HCT116 (cell line): ENCODE results near the gene VSIG2. TPM values are rescaled to one million over a fixed set of nuclear protein-coding genes. Genes with fewer than 3 reads are reported as not detected.
A peak's percentile ranks its signal among the peaks of the same experiment; 100 is the strongest.

Experiments used
- ATAC-seq: fragments of 200-7000 bp; cut with Tn5 transposase; 2 replicates; pipeline ENCODE4 v1.9.1; 2020; ENCODE audit warnings: mild to moderate bottlenecking, moderate library complexity
- BruUV-seq: library from RNA; stranded (reverse); fragments of 400-500 nt; replicated peaks from 2 replicates; lab custom pipeline; 2021; lab: Mats Ljungman, UMichigan
- CTCF ChIA-PET: fragments of 300-600 bp; sonication (Branson Sonifier 250); formaldehyde crosslinking; loops from one replicate; lab custom pipeline; 2021; ENCODE audit warnings: antibody characterized with exemption; lab: Charles Lee
- POLR2A ChIA-PET: fragments of 300-600, 350-600 bp; sonication (Branson Sonifier 250); formaldehyde crosslinking; loops from one replicate; lab custom pipeline; 2021; ENCODE audit warnings: antibody characterized with exemption; lab: Charles Lee
- RAD21 ChIA-PET, 2 experiments: fragments of 300-600 bp; sonication (Branson Sonifier 250); formaldehyde crosslinking; loops; one replicate each; lab custom pipeline; 2023; ENCODE audit warnings: low total read pairs in 2 of 2; ENCODE audit not compliant: uncharacterized antibody in 2 of 2, unreplicated experiment in 2 of 2, low non-redundant PET in 1 of 2; lab: Charles Lee
- DNase-seq: peaks from one replicate; pipeline ENCODE4 v3.0.0-alpha.2; 2010; ENCODE audit warnings: low read depth, low spot score
- H2AFZ ChIP-seq: fragments of 200-600 bp; shearing (Covaris generic), sonication (generic); 2 replicates; pipeline ENCODE4 v1.6.1; 2017; ENCODE audit warnings: low read depth, mixed run types, mixed read lengths, antibody characterized with exemption, low read length; ENCODE audit not compliant: poor library complexity, severe bottlenecking
- H3K27ac ChIP-seq: 2 replicates; pipeline ENCODE4 v1.5.1; 2012; ENCODE audit warnings: low read depth, low read length
- H3K27me3 ChIP-seq: fragments of 200-600 bp; sonication (generic); 2 replicates; pipeline ENCODE4 v1.6.1; 2016; ENCODE audit warnings: mixed run types, low read length, mixed read lengths; ENCODE audit not compliant: insufficient read depth
- H3K36me3 ChIP-seq, 2 experiments: fragments of 200-500 bp in 1 of 2; fragments of 200-600 bp in 1 of 2; sonication (Bioruptor generic) in 1 of 2; sonication (generic) in 1 of 2; 2 replicates each; pipeline versions ENCODE4 v1.5.1 to v1.6.1; 2014 to 2016; ENCODE audit warnings: low read length in 2 of 2, inconsistent platforms in 1 of 2, mixed read lengths in 1 of 2, mixed run types in 1 of 2; ENCODE audit not compliant: insufficient read depth in 2 of 2, control insufficient read depth in 1 of 2
- H3K4me1 ChIP-seq, 2 experiments: fragments of 200-600 bp in 1 of 2; sonication (generic) in 1 of 2; 2 replicates each; pipeline versions ENCODE4 v1.5.1 to v1.6.1; 2012 to 2017; ENCODE audit warnings: low read length in 2 of 2, inconsistent platforms in 1 of 2, mild to moderate bottlenecking in 1 of 2, mixed read lengths in 1 of 2, mixed run types in 1 of 2, moderate library complexity in 1 of 2; ENCODE audit not compliant: insufficient read depth in 2 of 2, control insufficient read depth in 1 of 2
- H3K4me2 ChIP-seq: fragments of 200-600 bp; sonication (generic); 2 replicates; pipeline ENCODE4 v1.6.1; 2017; ENCODE audit warnings: mixed run types, low read length, mixed read lengths
- H3K4me3 ChIP-seq, 2 experiments: fragments of 200-600 bp in 1 of 2; sonication (generic) in 1 of 2; replicated peaks in 1 of 2; 2 replicates each; pipeline ENCODE4 v1.5.1; 2011 to 2016; ENCODE audit warnings: low read length in 2 of 2, control low read depth in 1 of 2, low read depth in 1 of 2, mild to moderate bottlenecking in 1 of 2, mixed read lengths in 1 of 2, mixed run types in 1 of 2
- H3K79me2 ChIP-seq: fragments of 200-600 bp; sonication (generic); 2 replicates; pipeline ENCODE4 v1.6.1; 2017; ENCODE audit warnings: mild to moderate bottlenecking, mixed run types, low read length, moderate library complexity, mixed read lengths; ENCODE audit not compliant: insufficient read depth
- H3K9ac ChIP-seq: fragments of 200-600 bp; sonication (generic); 2 replicates; pipeline ENCODE4 v1.6.1; 2016; ENCODE audit warnings: low read length, mixed read lengths
- H3K9me2 ChIP-seq: fragments of 200-600 bp; sonication (generic), shearing (Covaris generic); 2 replicates; pipeline ENCODE4 v1.6.1; 2017; ENCODE audit warnings: mixed run types, mild to moderate bottlenecking, moderate library complexity; ENCODE audit not compliant: insufficient read depth
- H3K9me3 ChIP-seq, 2 experiments: fragments of 200-500 bp in 1 of 2; fragments of 200-600 bp in 1 of 2; sonication (Bioruptor generic) in 1 of 2; sonication (generic) in 1 of 2; 2 replicates each; pipeline ENCODE4 v1.6.1; 2014 to 2017; ENCODE audit warnings: low read length in 2 of 2, mixed read lengths in 2 of 2, inconsistent platforms in 1 of 2, low read depth in 1 of 2, mild to moderate bottlenecking in 1 of 2, mixed run types in 1 of 2, moderate library complexity in 1 of 2; ENCODE audit not compliant: control insufficient read depth in 1 of 2, insufficient read depth in 1 of 2
- H4K20me1 ChIP-seq: fragments of 200-600 bp; sonication (generic), shearing (Covaris generic); 2 replicates; pipeline ENCODE4 v1.6.1; 2017; ENCODE audit warnings: mixed run types, mild to moderate bottlenecking, moderate library complexity; ENCODE audit not compliant: insufficient read depth
- CBX3 ChIP-seq: IDR thresholded peaks from 2 replicates; pipeline ENCODE4 v1.6.1; 2012; ENCODE audit warnings: low read depth
- CTCF ChIP-seq, 3 experiments: fragments of 200-600 bp in 1 of 3; sonication (generic) in 1 of 3; IDR thresholded peaks in 2 of 3; conservative IDR thresholded peaks in 1 of 3; 2 replicates each; pipeline ENCODE4 v1.5.1; 2012 to 2017; ENCODE audit warnings: low read depth in 2 of 3, low read length in 2 of 3, antibody characterized with exemption in 1 of 3, borderline replicate concordance in 1 of 3, control low read depth in 1 of 3, mild to moderate bottlenecking in 1 of 3, mixed read lengths in 1 of 3, mixed run types in 1 of 3, moderate library complexity in 1 of 3; ENCODE audit not compliant: insufficient read depth in 1 of 3
- EGR1 ChIP-seq: IDR thresholded peaks from 2 replicates; pipeline ENCODE4 v1.6.1; 2012; ENCODE audit warnings: low read depth
- JUND ChIP-seq: IDR thresholded peaks from 2 replicates; pipeline ENCODE4 v1.6.1; 2012
- RAD21 ChIP-seq: IDR thresholded peaks from 2 replicates; pipeline ENCODE4 v1.6.1; 2012; ENCODE audit warnings: low read depth, mild to moderate bottlenecking
- SP1 ChIP-seq: IDR thresholded peaks from 2 replicates; pipeline ENCODE4 v1.6.1; 2012; ENCODE audit warnings: low read depth
- YY1 ChIP-seq: IDR thresholded peaks from 2 replicates; pipeline ENCODE4 v1.6.1; 2011; ENCODE audit warnings: low read length, low read depth, moderate library complexity, mild to moderate bottlenecking; ENCODE audit not compliant: insufficient replicate concordance; ENCODE audit errors: extremely low read depth
- intact Hi-C: fragments of 100-400 bp; cut with micrococcal nuclease; formaldehyde crosslinking; loops from 2 replicates; pipeline ENCODE4 v1.10.0; 2022
- total RNA-seq: library from RNA; stranded (reverse); gene quantifications from one replicate; pipeline ENCODE4 v1.2.1, GENCODE V29; 2021; ENCODE audit not compliant: unreplicated experiment

The VSIG2 gene
- total RNA-seq, 1 experiment from 2014 or later: not detected

DNA sequence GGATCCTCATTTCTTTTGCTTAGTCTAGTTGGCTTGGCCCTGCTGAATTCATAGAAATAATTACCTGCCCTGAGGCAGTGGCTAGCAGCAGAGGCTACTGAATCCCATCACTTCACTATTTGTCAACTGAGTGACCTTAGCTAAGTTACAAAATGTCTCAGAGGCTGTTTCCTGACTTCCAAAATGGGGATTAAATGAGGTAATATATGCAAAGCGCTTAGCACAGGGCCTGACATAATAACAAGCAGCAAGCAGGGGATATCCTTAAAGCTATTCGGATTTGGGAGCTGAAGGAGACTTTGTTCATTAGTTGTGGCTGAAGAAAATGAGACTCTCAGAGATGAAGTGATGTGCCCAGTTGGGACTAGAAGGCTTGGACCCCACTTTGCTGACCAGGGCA lies 9.5 kb downstream of the VSIG2 start:
- POLR2A ChIA-PET: no interaction called here
- no peak overlapping the region for H3K9ac ChIP-seq
- DNase-seq (no peak), ATAC-seq (no peak)
- H3K36me3 ChIP-seq: no peaks in the 10 kb centered on the region
- TF ChIP-seq CBX3 (no peak), YY1 (no peak)
- no peaks in the 10 kb centered on the region for H3K9me2 ChIP-seq
- H3K4me3 ChIP-seq: no peak overlapping the region
- no TSS peak for BruUV-seq
- no peak overlapping the region for H2AFZ ChIP-seq
- peaks cover 9 to 32% of the 10 kb centered on the region in 2 experiments for H3K4me1 ChIP-seq
- CTCF ChIA-PET: no interaction called here
- no peaks in the 10 kb centered on the region for H3K9me3 ChIP-seq
- H3K79me2 ChIP-seq: 0 out of 2 replicates have a peak, but pooled peaks cover 5% of the 10 kb centered on the region
- no peaks in the 10 kb centered on the region for H4K20me1 ChIP-seq
- no peak overlapping the region for H3K27ac ChIP-seq
- RAD21 ChIA-PET: no interaction called here
- no peak overlapping the region for H3K4me2 ChIP-seq
- intact Hi-C loops: no loop called here
- H3K27me3 ChIP-seq: no peaks in the 10 kb centered on the region

DNA sequence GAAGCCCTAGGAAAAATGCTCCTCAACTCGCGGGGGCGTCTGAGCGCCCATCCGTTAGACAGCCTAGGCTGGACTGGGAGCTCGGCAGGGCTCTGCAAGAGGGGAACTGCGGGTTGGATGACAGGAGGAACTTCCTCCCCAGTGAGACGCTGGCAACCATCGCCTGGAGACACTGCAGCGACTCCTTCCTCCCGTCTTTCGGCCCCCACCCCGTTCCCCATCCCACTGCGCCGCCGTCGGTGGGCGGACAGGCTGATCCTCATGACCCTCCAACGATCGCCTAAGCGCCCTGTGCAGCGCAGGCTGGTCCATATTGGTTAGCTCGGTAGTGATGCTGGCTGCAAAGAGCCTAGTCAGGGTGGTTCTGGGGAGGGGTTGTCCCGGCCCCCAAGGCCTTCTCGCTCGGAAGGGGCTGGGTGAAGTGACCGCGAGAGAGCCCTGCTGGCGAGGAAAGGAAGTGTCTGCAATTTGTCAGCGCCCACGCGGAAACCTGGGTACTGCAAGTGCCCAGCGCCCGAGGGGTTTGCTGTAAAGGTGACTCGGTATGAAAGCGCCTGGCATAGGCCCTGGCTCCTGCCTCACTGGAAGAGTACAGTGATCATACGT lies 11.7 kb downstream of the VSIG2 start:
- ChIA-PET RAD21 (interaction anchor here (0.5 to 0.7 kb wide), 2 partner anchors 54 to 127 kb away, joined by 3 read pairs; no protein-coding TSS in a partner anchor), CTCF (interaction anchor here (0.8 kb wide), 1 partner anchor 96 kb away, joined by 3 read pairs; no protein-coding TSS in a partner anchor), POLR2A (interaction anchor here (0.9 kb wide), 1 partner anchor 16 kb away, joined by 3 read pairs; no protein-coding TSS in a partner anchor)
- Histone ChIP-seq H3K4me2 (peak overlapping the region; percentile 100), H3K9me3 (no peaks in the 10 kb centered on the region), H3K9ac (peak overlapping the region; percentile 64), H3K4me3 (peak overlapping the region; percentile 65 to 84), H3K79me2 (0 out of 2 replicates have a peak, but pooled peaks cover 5% of the 10 kb centered on the region), H2AFZ (peak overlapping the region; percentile 68), H3K27me3 (peaks cover 4% of the 10 kb centered on the region; the same call in 1 of the 2 replicates), H3K36me3 (no peaks in the 10 kb centered on the region), H4K20me1 (no peaks in the 10 kb centered on the region), H3K27ac (peak overlapping the region; percentile 37), H3K9me2 (no peaks in the 10 kb centered on the region), H3K4me1 (peaks cover 3 to 15% of the 10 kb centered on the region in 2 experiments; a peak in 3 of 4 replicates)
- DNase-seq (no peak), ATAC-seq (peak; percentile 56)
- intact Hi-C loops: no loop called here
- BruUV-seq: no TSS peak
- TF ChIP-seq EGR1 (peak; percentile 64), JUND (no peak), SP1 (no peak), RAD21 (0 out of 2 replicates have a peak, but pooled peaks have one; percentile 11), CTCF (IDR thresholded peaks at IDR 0.05 in 2 of 3, conservative IDR thresholded peaks at IDR 0.05 in 1 of 3; ENCODE audit: borderline replicate concordance in 1 of 3, insufficient read depth in 1 of 3, low read depth in 2 of 3, low read length in 2 of 3) (peak; percentile 22 to 66 (median 60); a peak in 5 of 6 replicates)
